GM12878 (cell line): Measurements from ENCODE around the gene ASAP3. TPM values are rescaled to one million over a fixed set of nuclear protein-coding genes. Genes with fewer than 3 reads are reported as not detected.

Experiments
- ATAC-seq: fragments of 200-7000 bp; cut with Tn5 transposase; 3 replicates; pipeline ENCODE4 v1.9.1; 2020; ENCODE audit warnings: mild to moderate bottlenecking, moderate library complexity
- BruUV-seq: library from RNA; stranded (reverse); fragments of 400-500 nt; replicated peaks from 2 replicates; lab custom pipeline; 2021; lab: Mats Ljungman, UMichigan
- CTCF ChIA-PET: fragments of 300-600 bp; sonication (Branson Sonifier 250); formaldehyde crosslinking; extraction: SDS; loops from one replicate; lab custom pipeline; 2021; ENCODE audit warnings: inconsistent platforms; lab: Yijun Ruan, JAX
- POLR2A ChIA-PET: fragments of 350-600 bp; formaldehyde crosslinking; extraction: SDS; loops from one replicate; lab custom pipeline; 2021; ENCODE audit warnings: inconsistent platforms; lab: Charles Lee
- RAD21 ChIA-PET: fragments of 300-600 bp; sonication (Branson Sonifier 250); formaldehyde crosslinking; loops from one replicate; lab custom pipeline; 2023; ENCODE audit warnings: antibody characterized with exemption; ENCODE audit not compliant: unreplicated experiment; lab: Charles Lee
- SMC1A ChIA-PET: fragments of 300-600 bp; sonication (Branson Sonifier 250); formaldehyde crosslinking; loops from one replicate; lab custom pipeline; 2023; ENCODE audit not compliant: unreplicated experiment, uncharacterized antibody; lab: Charles Lee
- DNase-seq: peaks from one replicate; pipeline ENCODE4 v3.0.0-alpha.2; 2011; ENCODE audit warnings: low read depth, low spot score
- FAIRE-seq: peaks from 3 replicates; lab custom pipeline; 2011; peaks lifted over from hg19 to GRCh38; lab: Jason Lieb, UNC
- H2AFZ ChIP-seq: 2 replicates; pipeline ENCODE4 v1.6.0; 2011; ENCODE audit warnings: low read depth, low read length, control low read depth; ENCODE audit not compliant: control insufficient read depth
- H3K27ac ChIP-seq: 2 replicates; pipeline ENCODE4 v1.5.1; 2011; ENCODE audit warnings: control low read depth; ENCODE audit not compliant: control insufficient read depth, insufficient read depth
- H3K27me3 ChIP-seq, 2 experiments: replicated peaks in 1 of 2; 2 replicates each; pipeline versions ENCODE4 v1.6.0 to v1.6.1; 2011; ENCODE audit warnings: low read length in 1 of 2; ENCODE audit not compliant: control insufficient read depth in 2 of 2, insufficient read depth in 2 of 2
- H3K36me3 ChIP-seq, 2 experiments: 2 replicates each; pipeline ENCODE4 v1.5.1; 2011; ENCODE audit warnings: low read length in 1 of 2; ENCODE audit not compliant: control insufficient read depth in 2 of 2, insufficient read depth in 2 of 2
- H3K4me1 ChIP-seq: 2 replicates; pipeline ENCODE4 v1.6.1; 2011; ENCODE audit warnings: mild to moderate bottlenecking, low read length, moderate library complexity, mixed read lengths; ENCODE audit not compliant: control insufficient read depth, insufficient read depth
- H3K4me2 ChIP-seq: 2 replicates; pipeline ENCODE4 v1.6.0; 2011; ENCODE audit warnings: control low read depth; ENCODE audit not compliant: control insufficient read depth, insufficient read depth
- H3K4me3 ChIP-seq: fragments of 200-600 bp; sonication (generic); 2 replicates; pipeline ENCODE4 v1.5.1; 2016
- H3K79me2 ChIP-seq: 2 replicates; pipeline ENCODE4 v1.6.0; 2011; ENCODE audit warnings: low read length; ENCODE audit not compliant: control insufficient read depth, insufficient read depth
- H3K9ac ChIP-seq: 2 replicates; pipeline ENCODE4 v1.8.0; 2011; ENCODE audit warnings: low read length, control low read depth, mixed read lengths; ENCODE audit not compliant: control insufficient read depth, insufficient read depth
- H3K9me3 ChIP-seq: replicated peaks from 3 replicates; pipeline ENCODE4 v1.5.1; 2011; ENCODE audit warnings: mild to moderate bottlenecking, low read length; ENCODE audit not compliant: control insufficient read depth, insufficient read depth
- H4K20me1 ChIP-seq: 2 replicates; pipeline ENCODE4 v1.6.0; 2011; ENCODE audit not compliant: control insufficient read depth, insufficient read depth
- EZH2 ChIP-seq: IDR thresholded peaks from 2 replicates; pipeline ENCODE4 v1.6.1; 2012; ENCODE audit warnings: low read depth, mild to moderate bottlenecking, control low read depth, inconsistent platforms, low read length, borderline replicate concordance; ENCODE audit not compliant: control insufficient read depth
- NR2C2 ChIP-seq: IDR thresholded peaks from 2 replicates; pipeline ENCODE4 v1.6.1; 2011; ENCODE audit warnings: borderline replicate concordance, low read depth; ENCODE audit not compliant: control insufficient read depth, insufficient read length
- WGBS: methylation state at CpG from one replicate; pipeline ENCODE4 v1.1.6; 2016; ENCODE audit warnings: low lambda C conversion rate; ENCODE audit not compliant: insufficient replicate concordance, insufficient coverage; ENCODE audit errors: missing lambda C conversion rate; 5-methylcytosine and 5-hydroxymethylcytosine counted together
- in situ Hi-C: fragments of 300-500 bp; cut with MboI; formaldehyde crosslinking; loops from 9 replicates; pipeline ENCODE4 v1.14.3; 2018; ENCODE audit warnings: mixed read lengths
- intact Hi-C: fragments of 100-400 bp; cut with micrococcal nuclease; formaldehyde crosslinking; loops from one replicate; pipeline ENCODE4 v1.14.2; 2022; ENCODE audit not compliant: unreplicated experiment
- polyA plus RNA-seq, 11 experiments: library from polyadenylated mRNA; depleted of rRNA in 4 of 11; unstranded in 6 of 11; stranded (reverse) in 5 of 11; fragments of >200 nt; fragmentation: Nextera tagmentation in 4 of 11; fragmentation: Illumina TruSeq in 1 of 11; extraction: Ambion mirVana in 4 of 11; extraction: Trizol in 1 of 11; gene quantifications; 1 replicate in 1 of 11; 2 replicates in 10 of 11; pipeline versions ENCODE4 v1.2.1 to v1.2.3, GENCODE V29; 2011 to 2016; ENCODE audit warnings: inconsistent platforms in 2 of 11, missing spikeins in 2 of 11, low read depth in 1 of 11
- total RNA-seq, 4 experiments: library from RNA; depleted of rRNA in 3 of 4; stranded (reverse); fragments of >200 nt in 3 of 4; fragmentation: Illumina TruSeq in 1 of 4; extraction: Trizol in 1 of 4; gene quantifications; 2 replicates each; pipeline versions ENCODE4 v1.2.1 to v1.2.3, GENCODE V29; 2013 to 2021

ASAP3 gene
- total and polyA plus RNA-seq, 10 of the 15 experiments (the other 5 are each of a cell fraction or from before 2014, with no cell fraction given): 0.04 to 0.92 (median 0.34) TPM; not detected in 1

- no peaks in the 10 kb centered on the region for H3K4me1 ChIP-seq
- ChIA-PET CTCF (interaction anchor here (0.7 to 11.8 kb wide), 43 partner anchors 8 to 364 kb away, joined by 3 to 784 read pairs (median 5); partner anchors contain the start of genes E2F2 and ZNF436), SMC1A (interaction anchor here (0.6 to 10.7 kb wide), 21 partner anchors 10 to 326 kb away, joined by 3 to 258 read pairs (median 5); partner anchors contain the start of genes ASAP3 and E2F2)
- no TSS peak for BruUV-seq
- intact Hi-C loops: loop anchor here (1.0 to 5.0 kb wide), 3 partner anchors 41 to 159 kb away; no protein-coding TSS in a partner anchor
- no peak overlapping the region for H3K4me2 ChIP-seq
- in situ Hi-C loops: loop anchor here (5.0 kb wide), 2 partner anchors 34 to 139 kb away; partner anchors contain the start of gene E2F2
- no peaks in the 10 kb centered on the region for H3K36me3 ChIP-seq
- TF ChIP-seq EZH2: no peak
- no peak for TF ChIP-seq NR2C2
- TF ChIP-seq, all 136 proteins: peak for 0
- no peaks in the 10 kb centered on the region for H3K9me3 ChIP-seq
- H4K20me1 ChIP-seq: no peaks in the 10 kb centered on the region
- WGBS: 44% methylated on average over 3 of the region's 3 CpGs
- ChIA-PET RAD21 (interaction anchor here (0.5 to 10.8 kb wide), 26 partner anchors 12 to 1082 kb away, joined by 3 to 272 read pairs (median 4); partner anchors contain the start of genes E2F2 and ID3), POLR2A (interaction anchor here (0.8 to 2.9 kb wide), 3 partner anchors 34 to 47 kb away, joined by 5 to 30 read pairs (median 8); partner anchors contain the start of gene E2F2)
- no peak overlapping the region for H3K9ac ChIP-seq
- FAIRE-seq (no peak), ATAC-seq (no peak; the same call in 2 of the 3 replicates), DNase-seq (no peak)
- H3K4me3 ChIP-seq: no peak overlapping the region
- H3K27me3 ChIP-seq: no peaks in the 10 kb centered on the region
- H2AFZ ChIP-seq: no peak overlapping the region
- H3K27ac ChIP-seq: no peak overlapping the region
- no peaks in the 10 kb centered on the region for H3K79me2 ChIP-seq
Observed at GRCh38 chr1:23497777-23498439, 13.9 kb upstream of the ASAP3 start.
